Measurements from ENCODE around the gene RPS15.

- TF ChIP-seq EZH2 (IDR thresholded peaks at IDR 0.05; ENCODE audit: borderline replicate concordance, low read length) (no peak), CTCF (conservative IDR thresholded peaks at IDR 0.05 in 1 of 2, IDR thresholded peaks at IDR 0.05 in 1 of 2; ENCODE audit: extremely low read depth in 1 of 2, insufficient read depth in 1 of 2, low read depth in 1 of 2, low read length in 2 of 2) (peak; percentile 38 to 66)
Measured at GRCh38 chr19:1465191-1466016, 27.2 kb downstream of the RPS15 start.
